HG03442 (cell line): Measurements from ENCODE around the gene ZNF343.

ENCODE experiments used
- ATAC-seq: cut with Tn5 transposase; IDR thresholded peaks from one replicate; pipeline ENCODE4 v1.9.1; 2021; ENCODE audit warnings: mild to moderate bottlenecking, moderate library complexity; ENCODE audit not compliant: unreplicated experiment

The ZNF343 gene

DNA sequence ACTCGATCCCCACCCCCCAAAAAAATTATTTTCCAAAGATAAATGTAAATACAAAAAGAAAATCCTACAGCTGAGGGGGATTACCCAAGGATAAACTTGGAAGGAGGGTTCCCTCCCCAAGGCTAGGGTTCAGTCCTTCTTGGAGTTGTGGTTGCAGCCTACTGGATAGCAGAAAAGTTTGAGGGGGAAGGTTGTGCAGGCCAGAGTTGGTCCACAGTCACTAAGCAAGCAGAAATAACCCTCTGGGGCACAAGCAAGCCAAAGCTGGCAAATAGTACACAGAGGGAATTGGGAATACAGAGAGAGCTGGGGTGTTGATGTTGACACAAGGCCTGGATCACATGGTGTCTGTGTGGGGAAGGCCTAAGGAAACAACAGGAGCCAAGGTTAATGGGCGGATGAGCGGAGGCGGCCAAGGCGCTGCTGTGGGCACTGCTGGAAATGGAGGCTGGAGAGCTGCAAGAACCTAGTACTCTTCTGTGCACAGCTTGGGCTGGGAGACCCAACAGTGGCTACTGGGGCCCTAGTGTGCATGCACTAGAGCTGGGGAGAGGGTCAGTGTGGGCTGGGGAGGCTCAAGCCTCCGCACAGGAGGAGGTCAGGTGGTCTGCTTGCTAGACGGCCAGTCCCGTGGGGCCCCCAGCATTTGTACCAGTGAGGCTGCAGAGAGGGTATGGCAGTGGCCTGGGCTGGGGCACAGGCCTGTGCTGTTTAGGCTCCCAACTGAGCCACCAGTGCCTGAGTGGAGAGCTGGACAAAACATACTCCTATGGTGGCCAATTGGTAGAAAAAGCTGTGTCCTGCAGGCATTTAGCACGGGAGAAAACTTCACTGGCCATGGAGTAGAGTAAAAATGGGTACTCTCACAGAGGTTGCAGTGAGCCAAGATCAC is 32.6 kb downstream of the ZNF343 start:
- no peak for ATAC-seq

GRCh38 chr20:2473516-2473915 is 35.2 kb downstream of the ZNF343 start:
- ATAC-seq, result no peak

DNA sequence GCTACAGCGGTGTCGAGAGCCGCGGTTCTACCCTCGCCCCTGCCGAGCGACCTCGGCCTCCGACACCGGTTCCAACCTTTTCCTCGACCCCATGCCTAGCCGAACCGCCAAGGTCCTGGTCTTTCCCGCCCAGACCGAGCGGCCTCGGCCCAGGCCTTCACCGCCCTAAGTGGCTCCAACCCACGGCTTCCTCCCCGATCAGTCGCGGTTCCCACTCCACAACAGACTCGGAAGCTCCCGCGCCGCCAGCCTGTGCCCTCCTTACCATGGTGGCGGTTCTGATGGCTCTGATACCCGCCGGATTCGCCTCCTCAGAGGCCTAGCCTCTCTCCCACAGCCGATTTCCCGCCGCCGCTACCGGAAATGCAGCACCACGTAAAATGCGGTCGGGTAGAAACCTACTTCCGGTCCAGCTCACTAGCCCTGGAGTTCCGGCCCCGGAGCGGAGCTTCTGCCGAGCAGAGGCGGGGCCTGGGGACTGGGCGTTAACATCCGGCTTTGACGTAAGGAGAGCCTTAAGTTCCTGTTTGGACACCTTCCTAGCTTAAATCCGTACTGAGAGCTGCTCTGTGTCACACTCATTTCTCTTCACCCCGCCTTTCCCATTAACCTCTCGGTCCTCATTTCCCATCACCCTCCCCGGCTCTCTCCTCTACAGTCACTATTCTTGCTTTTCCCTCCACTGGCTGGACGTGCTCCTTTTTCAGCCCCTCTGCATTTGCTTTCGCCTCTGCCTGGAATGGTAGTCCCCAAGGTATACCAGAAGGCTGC is 38.1 kb downstream of the ZNF343 start, which contains the start of gene SNRPB:
TSS of gene SNRPB (minus strand) at position 367 of the 771 bp plus-strand sequence. CDS start at position 268, 99 bp downstream.
- peak; percentile 92 for ATAC-seq

DNA sequence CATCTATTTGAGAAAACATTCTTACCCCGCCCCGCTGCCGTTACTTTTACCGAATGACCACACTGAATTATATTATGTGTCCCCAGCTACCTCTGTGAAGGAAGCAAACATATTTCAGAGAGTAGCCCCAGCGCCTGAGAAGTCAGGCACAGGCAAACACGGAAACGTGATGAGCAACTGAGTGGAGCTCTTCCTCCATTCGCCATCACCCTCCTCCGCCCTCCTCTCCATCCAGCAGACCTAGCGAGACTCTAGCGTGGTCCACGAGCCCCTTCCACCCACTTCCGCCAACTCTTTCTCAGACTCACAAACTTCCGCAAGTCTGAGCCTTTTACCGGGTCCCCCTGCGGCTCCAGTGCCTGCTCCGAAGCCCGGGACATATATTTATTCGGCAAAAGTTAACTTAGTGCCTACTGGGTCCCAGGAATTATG is 38.7 kb downstream of the ZNF343 start:
- peak; percentile 29 for ATAC-seq

DNA sequence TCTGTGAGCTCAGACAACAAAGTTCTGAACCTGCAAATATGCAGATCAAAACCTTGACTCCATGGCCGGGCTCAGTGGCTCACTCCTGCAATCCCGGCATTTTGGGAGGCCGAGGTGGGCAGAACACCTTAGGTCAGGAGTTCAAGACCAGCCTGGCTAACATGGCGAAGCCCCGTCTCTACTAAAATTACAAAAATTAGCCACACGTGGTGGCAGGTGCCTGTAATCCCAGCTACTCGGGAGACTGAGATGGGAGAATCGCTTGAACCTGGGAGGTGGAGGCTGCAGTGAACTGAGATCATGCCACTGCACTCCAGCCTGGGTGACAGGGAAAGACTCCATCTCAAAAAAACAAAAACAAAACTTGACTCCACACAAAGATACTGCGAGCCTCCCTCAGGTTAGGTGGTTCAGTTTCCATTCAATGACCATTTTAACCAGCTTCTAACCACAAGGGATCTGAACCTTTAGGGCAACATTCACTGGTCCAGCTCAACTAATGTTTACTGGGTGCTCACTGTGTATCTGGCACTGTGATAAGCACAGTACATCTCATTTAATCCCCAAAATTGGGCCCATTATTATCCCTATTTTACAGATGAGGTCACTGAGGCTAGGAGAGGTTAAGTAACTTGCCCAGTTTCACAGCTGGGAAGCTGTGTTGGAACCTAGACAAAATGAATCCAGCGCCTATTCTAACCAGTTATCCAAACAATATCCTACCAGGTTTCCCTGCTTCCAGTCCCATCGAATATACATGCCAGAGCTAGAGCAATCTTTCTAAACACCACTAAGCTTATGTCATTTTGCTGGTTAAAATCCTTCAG is 39.9 kb downstream of the ZNF343 start:
- ATAC-seq, result no peak

DNA sequence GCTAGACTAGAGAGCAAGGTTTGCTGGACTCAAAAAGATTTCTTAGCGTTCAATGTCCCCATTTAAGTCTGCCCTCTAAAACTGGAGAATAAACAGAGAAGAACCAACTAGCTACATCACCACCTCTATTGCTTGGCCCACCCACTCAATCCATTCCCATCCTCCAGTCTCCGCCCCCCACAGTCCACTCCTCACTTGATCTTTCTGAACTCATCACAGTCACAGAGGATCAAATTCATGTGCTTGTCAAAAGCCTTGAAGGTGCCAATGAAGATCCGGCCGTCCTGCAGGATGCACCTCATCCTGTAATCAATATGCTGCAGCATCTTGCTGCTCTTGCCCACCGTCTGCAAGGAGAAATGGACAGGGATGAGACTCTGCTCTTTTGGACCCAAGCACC is 41.3 kb downstream of the ZNF343 start:
- no peak for ATAC-seq

GRCh38 chr20:2465100-2465499 is 43.6 kb downstream of the ZNF343 start:
- ATAC-seq, result no peak

DNA sequence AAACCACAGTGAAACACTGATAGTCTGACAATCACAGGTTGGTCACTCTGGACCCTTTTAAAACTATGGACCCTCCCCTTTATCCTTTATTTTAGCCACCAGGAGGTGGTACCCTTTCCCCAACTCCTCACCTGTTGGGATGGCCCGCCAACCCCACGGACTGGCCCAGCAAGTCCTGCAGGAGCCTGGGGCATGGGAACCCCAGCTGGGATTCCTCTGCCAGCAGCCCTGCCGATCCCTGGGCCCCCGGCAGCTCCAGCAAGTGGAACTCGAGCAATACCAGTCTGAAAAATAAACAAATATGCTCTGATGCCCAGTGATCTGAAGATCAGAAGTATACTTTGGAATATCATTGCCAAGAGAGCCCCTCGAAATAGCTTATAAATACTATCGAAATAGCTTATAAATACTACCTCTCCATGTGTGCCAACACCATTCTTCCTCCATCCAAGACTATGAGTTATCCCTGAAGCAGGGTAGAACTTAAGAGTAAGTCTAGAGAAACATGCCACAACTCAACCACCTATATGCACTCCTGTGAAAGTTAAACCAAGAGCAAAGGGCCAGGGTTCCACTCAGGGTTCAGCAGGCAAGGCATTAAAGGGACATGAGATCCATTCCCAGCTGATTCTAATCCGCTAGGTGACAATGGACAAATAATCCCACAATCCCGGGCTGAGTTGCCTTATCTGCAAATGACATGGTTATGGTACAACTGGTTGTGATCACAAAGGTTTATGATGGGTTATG is 44.9 kb downstream of the ZNF343 start:
- ATAC-seq, result no peak

DNA sequence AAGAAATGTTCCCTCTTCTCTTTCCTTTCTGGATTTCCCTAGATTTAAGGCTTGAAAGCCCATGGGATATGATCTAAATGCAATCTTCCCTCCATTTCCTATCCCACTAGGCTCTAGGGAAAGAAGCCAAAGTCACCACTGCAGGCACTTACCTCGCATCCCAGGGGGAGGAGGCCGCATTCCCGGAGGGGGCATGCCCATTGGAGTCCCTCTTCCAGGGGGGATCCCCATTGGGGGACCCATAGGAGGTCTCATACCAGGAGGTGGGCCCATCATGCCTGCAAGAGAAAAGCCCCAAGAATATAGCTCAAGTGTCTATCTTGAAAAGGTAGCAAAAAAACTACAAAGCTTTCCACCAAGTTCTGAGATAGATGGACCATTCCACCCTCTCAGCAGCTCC is 46.2 kb downstream of the ZNF343 start:
- no peak for ATAC-seq

DNA sequence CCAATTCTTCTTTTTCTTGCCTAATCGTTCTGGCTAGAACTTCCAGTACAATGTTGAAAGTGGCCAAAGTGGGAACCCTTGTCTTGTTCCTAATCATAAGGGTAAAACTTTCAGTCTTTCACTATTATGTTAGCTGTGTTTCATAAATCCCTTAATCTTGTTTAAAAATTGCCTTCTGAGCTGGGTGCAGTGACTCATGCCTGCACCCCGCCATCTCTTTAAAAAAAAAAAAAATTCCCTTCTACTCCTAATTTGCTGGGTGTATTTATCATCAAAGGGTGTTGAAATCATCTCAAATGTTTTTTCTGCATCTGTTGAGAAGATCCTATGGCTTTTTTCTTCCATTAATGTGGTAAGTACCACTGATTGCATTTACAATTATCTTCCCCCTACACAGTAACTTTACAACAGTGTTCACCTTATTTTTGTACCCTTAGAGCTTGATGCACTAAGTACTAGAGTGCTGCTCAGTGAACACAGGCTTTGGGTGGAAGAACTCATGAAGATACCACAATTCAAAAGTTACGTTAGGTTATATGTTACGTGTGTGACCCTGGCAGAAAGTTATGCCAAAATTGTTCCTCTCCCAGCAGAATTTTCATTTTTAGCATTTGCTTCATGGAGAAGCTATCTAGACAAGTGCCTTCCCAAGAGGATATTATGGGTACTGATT is 47.8 kb downstream of the ZNF343 start:
- ATAC-seq, result no peak

DNA sequence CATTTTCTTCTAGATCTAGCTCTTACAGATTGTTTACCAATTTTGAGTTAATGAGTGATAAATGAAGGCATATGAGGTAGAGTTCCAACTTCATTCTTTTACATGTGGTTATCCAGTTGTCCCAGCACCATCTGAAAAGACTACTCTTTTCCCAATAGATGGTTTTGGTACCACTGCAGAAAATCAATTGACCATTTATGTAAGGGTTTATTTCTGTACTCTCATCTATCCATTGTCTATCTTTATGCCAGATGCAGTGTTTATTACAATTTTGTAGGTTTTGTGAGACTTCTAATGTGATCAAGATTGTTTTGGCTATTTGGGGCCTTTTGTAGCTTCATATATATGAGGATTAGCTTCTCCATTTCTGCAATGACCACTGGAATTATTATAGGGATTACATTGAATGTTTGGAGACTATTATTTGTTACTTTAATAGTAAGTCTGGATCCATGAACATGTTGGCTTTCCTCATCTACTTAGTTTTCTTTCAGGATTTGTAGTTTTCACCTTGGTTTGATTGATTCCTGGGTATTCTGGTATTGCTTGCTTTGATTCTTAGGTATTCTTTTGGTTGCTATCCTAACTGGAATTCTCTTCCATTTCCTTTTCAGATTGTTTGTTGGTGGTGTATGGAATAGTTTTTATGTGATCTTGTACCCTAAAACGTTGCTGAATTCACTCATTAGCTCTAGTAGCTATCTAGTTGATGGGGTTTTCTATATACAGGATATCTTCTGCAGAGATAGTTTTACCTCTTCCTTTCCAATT is 48.5 kb downstream of the ZNF343 start:
- no peak for ATAC-seq

- no peak for ATAC-seq
These were observed 49.7 kb downstream of the ZNF343 start for GRCh38 chr20:2458919-2459499.

DNA sequence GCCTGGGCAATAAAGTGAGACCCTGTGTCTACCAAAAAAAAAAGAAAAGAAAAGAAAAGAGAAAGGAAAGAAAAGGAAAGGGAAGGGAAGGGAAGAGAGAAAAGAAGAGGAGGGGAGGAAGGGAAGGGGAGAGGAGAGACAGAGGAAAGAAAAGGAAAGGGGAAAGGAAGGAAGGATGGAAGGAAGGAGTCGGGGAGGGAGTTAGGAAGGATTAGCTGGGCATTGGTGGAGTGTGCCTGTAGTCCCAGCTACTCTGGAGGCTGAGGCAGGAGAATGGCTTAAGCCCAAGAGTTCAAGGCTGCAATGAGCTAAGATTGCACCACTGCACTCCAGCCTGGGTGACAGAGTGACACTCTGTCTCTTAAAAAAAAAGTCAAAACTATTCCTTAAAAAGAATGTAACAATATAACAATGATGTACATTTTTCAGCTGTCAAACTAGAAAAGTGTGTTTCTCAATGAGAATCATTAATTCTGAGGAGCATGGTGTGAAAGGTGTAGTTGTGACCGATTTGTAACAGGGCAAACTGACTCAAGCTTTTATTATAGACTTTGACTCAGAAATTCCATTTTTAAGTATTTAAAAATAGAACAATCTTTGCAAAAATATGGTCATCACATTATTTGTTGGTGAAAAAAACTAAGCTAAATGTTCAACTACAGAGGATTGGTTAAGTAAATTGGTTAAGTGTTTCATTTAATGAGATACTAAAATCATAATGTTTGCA is 52.8 kb downstream of the ZNF343 start:
- no peak for ATAC-seq

DNA sequence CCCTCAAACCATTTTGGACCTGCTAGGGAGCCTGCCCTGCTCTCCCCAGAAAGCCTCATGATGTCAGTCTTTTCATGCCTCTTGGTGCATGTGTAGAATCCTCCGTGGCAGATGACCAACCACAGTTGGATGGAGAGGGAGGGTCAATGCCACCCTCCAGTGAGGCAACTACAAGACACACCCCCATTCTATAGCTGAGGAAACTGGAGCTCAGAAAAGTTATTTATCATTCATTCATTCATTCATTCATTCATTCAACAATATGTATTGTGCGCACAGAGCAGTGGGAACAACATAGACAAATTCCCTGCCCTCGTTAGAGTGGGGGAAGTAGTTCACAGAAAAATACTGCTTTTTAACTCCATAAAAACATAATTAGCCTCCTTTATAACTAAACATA is 54.9 kb downstream of the ZNF343 start:
- ATAC-seq, result no peak

DNA sequence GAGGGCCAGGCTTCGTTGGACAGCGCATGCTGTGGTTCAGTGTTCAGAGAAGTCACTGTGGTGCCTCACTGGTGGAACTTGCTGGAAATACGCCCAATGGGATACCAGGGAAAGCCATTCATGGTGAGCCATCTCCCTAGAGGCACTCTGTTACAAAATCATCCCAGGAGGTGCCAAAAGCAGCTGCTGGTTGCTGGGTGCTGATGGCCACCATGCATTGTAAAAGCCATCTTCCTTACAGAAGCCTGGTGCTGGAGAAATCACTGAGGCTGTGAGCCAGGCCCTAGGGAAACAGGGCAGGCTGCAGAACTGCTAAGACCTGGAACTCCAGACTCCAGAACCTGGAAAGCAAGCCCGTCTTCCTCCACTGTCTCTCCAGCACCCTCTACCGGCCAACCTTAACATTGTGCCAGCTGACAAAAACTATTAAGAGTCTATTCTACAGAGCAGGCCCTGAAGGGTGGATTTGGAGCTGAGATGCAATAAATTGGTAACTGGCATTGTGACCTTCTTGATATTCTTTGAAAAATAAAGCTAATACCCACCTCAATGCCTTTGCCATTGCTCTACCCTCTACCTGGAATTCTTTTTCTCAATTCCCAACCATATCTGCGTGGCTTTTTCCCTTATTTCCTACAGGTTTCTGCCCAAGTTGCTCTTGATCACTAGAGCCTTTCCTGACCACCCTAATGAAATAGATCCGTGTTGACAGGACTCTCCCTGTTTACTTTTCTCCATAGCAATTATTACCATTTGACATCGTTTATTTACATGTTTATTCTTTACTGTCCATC is 56.6 kb downstream of the ZNF343 start:
- no peak for ATAC-seq

- ATAC-seq, result no peak
These were observed 57.3 kb downstream of the ZNF343 start for GRCh38 chr20:2451422-2451821.

DNA sequence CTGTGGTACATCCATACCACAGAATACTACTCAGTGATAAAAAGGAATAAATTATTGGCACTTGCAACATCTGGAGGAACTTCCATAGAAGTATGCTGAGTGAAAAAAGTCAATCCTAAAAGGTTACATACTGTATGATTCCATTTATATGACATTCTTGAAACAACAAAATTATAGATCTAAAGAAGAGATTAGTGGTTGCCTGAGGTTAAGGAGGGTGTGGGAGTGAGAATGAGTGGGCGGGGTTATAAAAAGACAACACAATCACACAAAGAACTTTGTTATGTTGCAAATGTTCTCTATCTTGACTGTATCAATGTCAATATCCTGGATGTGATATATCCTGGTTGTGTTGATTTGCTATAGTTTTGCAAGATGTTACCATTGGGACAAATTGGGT is 59.3 kb downstream of the ZNF343 start:
- no peak for ATAC-seq
